EH (cell line): ENCODE data around the gene BSX.

Experiments used
- DNase-seq: peaks from one replicate; pipeline ENCODE4 v3.0.0-alpha.2; 2015; ENCODE audit warnings: low read depth

Gene BSX

DNA sequence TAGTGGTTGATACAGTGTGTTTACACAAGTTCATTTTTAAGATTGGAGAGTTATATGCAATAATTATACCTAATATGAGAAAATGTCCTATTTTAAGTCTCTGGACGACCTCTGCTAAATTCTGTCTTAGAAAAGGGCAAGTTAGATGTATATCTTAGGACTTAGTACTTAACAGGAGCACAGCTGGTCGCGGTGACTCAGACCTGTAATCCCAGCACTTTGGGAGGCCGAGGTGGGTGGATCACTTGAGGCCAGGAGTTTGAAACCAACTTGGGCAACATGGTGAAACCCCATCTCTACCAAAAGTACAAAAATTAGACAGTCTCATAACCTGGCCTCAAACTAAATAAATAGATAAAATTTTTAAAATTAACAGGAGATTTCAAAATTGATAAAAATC lies 27.2 kb downstream of the BSX start:
- DNase-seq, result no peak

DNA sequence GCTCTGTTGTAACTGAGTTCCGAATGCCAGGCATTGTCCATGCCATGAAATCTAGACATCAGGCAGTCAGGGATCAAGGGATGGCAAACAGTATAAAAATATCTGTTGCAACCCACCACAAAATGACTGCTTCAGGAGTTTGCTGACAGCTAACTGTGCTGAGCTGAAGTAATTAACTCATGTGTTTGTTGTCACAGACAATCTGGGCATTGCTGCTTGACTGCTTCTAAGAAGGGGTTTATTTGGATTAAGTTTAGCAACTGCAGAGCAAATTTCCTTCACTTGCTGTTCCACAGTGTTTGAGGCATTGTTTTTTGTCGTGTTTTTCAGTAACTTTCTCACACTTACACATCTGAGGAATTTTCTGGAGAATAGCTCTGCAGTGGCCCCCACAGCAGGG lies 30.4 kb downstream of the BSX start:
- no peak for DNase-seq

DNA sequence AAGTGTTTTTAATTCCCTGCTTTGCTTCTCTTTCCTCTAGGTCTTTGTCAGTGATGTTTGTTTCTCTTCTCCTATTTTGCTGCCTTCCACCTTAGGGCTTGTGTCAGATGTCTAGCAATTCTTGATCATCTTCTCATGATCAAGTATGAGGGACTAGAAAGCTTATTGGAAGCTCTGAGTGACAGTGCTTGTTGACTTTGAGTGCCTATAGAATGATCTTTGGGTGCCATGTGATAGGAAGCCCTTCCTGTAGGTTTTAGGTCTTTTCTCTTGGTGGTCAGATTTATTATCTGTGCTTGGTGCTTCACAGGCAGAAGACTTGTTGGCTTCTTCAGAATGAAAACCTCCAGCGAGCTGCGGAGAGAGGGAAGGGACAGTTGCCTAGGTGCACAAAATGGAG lies 43.1 kb downstream of the BSX start:
- DNase-seq, result no peak

DNA sequence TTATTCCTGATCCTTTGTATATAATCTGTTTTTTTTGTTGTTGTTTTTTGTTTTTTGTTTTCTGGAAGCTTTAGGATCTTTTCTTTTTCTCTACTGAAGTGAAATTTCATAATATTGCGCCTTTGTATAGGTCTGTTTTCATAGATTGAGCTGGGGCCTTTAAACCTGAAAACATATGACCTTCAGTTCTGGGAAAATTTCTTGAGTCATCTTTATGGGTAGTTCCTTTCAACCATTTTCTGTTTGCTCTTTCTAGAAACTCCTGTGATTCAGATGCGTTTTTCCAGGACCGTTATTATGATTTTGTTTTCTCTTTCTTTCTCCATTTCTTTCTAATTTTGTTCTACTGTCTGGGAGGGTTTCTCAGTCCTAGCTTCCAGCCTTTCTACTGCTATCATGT lies 43.7 kb downstream of the BSX start:
- no peak for DNase-seq

DNA sequence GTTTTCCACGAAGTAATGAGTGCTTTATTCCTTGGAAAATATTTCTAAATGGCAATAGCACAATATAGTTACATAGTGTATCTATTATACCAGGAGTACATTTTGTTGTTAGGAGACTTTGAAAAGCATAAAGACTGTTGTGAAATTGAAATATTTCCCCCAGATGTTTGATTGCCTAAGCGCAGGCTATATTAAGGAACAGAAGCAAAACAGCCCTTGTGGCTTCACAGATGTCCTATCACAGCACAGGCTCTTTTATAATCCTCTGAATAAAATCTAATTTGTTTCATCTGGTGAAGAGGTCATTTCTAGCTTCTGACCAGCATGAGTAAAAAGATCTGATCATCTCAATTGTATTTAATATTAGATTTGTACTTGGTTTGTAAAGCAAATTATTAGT lies 48.2 kb downstream of the BSX start:
- DNase-seq, result peak; percentile 11

DNA sequence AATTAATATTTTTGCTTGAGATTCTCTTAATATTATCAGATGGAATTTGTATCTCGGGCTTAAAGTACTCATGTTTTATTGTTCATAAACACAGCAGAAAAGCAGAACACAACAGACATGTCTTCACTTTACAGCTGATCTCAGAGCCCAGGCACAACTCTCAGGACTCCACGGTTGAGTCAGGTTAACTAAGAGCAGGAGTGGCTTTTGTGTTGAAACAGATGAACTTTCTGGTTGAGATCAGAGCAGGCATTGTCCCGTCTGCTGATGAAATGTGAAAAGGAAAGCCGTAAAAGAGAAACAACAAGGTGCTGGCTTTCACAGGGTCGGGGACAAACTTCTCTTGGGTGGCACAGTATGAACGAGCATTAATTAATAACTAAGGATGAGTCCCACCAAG lies 50.1 kb downstream of the BSX start:
- no peak for DNase-seq
